Keratinocyte (primary cell): ENCODE data around the gene GLI2.

ENCODE experiments used
- EZH2 ChIP-seq: IDR thresholded peaks from one replicate; pipeline ENCODE4 v1.6.1; 2012; ENCODE audit warnings: inconsistent platforms, mild to moderate bottlenecking, low read length, moderate library complexity
- TF ChIP-seq, protein P1 (sequence below), 3 experiments: IDR thresholded peaks in 1 of 3; conservative IDR thresholded peaks in 1 of 3; optimal IDR thresholded peaks in 1 of 3; 2 replicates in 2 of 3; 3 replicates in 1 of 3; pipeline versions ENCODE3 to v1.5.1; 2011; ENCODE audit warnings: low read length in 3 of 3, mild to moderate bottlenecking in 3 of 3, moderate library complexity in 2 of 3, control low read depth in 1 of 3, inconsistent platforms in 1 of 3; ENCODE audit not compliant: insufficient read depth in 2 of 3; ENCODE audit errors: extremely low read depth in 1 of 3

- TF ChIP-seq, protein P1, sequence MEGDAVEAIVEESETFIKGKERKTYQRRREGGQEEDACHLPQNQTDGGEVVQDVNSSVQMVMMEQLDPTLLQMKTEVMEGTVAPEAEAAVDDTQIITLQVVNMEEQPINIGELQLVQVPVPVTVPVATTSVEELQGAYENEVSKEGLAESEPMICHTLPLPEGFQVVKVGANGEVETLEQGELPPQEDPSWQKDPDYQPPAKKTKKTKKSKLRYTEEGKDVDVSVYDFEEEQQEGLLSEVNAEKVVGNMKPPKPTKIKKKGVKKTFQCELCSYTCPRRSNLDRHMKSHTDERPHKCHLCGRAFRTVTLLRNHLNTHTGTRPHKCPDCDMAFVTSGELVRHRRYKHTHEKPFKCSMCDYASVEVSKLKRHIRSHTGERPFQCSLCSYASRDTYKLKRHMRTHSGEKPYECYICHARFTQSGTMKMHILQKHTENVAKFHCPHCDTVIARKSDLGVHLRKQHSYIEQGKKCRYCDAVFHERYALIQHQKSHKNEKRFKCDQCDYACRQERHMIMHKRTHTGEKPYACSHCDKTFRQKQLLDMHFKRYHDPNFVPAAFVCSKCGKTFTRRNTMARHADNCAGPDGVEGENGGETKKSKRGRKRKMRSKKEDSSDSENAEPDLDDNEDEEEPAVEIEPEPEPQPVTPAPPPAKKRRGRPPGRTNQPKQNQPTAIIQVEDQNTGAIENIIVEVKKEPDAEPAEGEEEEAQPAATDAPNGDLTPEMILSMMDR (optimal IDR thresholded peaks at IDR 0.05 in 1 of 3, IDR thresholded peaks at IDR 0.05 in 1 of 3, conservative IDR thresholded peaks at IDR 0.05 in 1 of 3; ENCODE audit: extremely low read depth in 1 of 3, insufficient read depth in 2 of 3, low read length in 3 of 3): no peak
- TF ChIP-seq EZH2: no peak
Measured at GRCh38 chr2:120733238-120733932, 2.3 kb upstream of the GLI2 start.
